Measurements from ENCODE around the gene DSCAM.

DNA sequence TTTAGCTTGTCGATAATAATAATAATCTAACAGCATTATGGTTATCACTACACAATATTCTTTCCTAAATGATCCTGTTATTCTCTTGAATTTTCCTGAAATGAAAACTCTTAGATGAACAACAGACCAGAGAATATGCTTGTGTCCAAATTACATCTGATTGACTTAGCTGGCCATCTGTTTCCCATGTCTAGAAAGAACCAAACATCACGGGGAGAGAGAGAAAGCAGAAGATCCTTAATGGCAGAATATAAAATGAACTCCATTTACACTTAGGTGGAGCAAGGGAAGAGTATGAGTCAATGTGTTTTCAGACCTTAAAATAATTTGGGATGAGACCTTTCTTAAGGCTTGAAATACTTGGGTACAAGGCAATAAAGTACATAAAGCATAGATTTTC lies 162.2 kb downstream of the DSCAM start:
- no peak for TF ChIP-seq SMAD4 (CRISPR knock-in tag; IDR thresholded peaks at IDR 0.05)
- TF ChIP-seq, protein P1, sequence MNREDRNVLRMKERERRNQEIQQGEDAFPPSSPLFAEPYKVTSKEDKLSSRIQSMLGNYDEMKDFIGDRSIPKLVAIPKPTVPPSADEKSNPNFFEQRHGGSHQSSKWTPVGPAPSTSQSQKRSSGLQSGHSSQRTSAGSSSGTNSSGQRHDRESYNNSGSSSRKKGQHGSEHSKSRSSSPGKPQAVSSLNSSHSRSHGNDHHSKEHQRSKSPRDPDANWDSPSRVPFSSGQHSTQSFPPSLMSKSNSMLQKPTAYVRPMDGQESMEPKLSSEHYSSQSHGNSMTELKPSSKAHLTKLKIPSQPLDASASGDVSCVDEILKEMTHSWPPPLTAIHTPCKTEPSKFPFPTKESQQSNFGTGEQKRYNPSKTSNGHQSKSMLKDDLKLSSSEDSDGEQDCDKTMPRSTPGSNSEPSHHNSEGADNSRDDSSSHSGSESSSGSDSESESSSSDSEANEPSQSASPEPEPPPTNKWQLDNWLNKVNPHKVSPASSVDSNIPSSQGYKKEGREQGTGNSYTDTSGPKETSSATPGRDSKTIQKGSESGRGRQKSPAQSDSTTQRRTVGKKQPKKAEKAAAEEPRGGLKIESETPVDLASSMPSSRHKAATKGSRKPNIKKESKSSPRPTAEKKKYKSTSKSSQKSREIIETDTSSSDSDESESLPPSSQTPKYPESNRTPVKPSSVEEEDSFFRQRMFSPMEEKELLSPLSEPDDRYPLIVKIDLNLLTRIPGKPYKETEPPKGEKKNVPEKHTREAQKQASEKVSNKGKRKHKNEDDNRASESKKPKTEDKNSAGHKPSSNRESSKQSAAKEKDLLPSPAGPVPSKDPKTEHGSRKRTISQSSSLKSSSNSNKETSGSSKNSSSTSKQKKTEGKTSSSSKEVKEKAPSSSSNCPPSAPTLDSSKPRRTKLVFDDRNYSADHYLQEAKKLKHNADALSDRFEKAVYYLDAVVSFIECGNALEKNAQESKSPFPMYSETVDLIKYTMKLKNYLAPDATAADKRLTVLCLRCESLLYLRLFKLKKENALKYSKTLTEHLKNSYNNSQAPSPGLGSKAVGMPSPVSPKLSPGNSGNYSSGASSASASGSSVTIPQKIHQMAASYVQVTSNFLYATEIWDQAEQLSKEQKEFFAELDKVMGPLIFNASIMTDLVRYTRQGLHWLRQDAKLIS (CRISPR knock-in tag; IDR thresholded peaks at IDR 0.05; ENCODE audit: borderline replicate concordance), result no peak
- TF ChIP-seq ESRRA (CRISPR knock-in tag; IDR thresholded peaks at IDR 0.05; ENCODE audit: borderline replicate concordance), result no peak
- TF ChIP-seq, protein P2, sequence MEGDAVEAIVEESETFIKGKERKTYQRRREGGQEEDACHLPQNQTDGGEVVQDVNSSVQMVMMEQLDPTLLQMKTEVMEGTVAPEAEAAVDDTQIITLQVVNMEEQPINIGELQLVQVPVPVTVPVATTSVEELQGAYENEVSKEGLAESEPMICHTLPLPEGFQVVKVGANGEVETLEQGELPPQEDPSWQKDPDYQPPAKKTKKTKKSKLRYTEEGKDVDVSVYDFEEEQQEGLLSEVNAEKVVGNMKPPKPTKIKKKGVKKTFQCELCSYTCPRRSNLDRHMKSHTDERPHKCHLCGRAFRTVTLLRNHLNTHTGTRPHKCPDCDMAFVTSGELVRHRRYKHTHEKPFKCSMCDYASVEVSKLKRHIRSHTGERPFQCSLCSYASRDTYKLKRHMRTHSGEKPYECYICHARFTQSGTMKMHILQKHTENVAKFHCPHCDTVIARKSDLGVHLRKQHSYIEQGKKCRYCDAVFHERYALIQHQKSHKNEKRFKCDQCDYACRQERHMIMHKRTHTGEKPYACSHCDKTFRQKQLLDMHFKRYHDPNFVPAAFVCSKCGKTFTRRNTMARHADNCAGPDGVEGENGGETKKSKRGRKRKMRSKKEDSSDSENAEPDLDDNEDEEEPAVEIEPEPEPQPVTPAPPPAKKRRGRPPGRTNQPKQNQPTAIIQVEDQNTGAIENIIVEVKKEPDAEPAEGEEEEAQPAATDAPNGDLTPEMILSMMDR (IDR thresholded peaks at IDR 0.05), result no peak
- TF ChIP-seq FOXJ3 (CRISPR knock-in tag; IDR thresholded peaks at IDR 0.05; ENCODE audit: borderline replicate concordance), result no peak
- no peak for TF ChIP-seq NFYB (CRISPR knock-in tag; conservative IDR thresholded peaks at IDR 0.05; ENCODE audit: low read depth)
- TF ChIP-seq, protein P3, sequence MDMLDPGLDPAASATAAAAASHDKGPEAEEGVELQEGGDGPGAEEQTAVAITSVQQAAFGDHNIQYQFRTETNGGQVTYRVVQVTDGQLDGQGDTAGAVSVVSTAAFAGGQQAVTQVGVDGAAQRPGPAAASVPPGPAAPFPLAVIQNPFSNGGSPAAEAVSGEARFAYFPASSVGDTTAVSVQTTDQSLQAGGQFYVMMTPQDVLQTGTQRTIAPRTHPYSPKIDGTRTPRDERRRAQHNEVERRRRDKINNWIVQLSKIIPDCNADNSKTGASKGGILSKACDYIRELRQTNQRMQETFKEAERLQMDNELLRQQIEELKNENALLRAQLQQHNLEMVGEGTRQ (CRISPR knock-in tag; IDR thresholded peaks at IDR 0.05), result no peak
- TF ChIP-seq, protein P4, sequence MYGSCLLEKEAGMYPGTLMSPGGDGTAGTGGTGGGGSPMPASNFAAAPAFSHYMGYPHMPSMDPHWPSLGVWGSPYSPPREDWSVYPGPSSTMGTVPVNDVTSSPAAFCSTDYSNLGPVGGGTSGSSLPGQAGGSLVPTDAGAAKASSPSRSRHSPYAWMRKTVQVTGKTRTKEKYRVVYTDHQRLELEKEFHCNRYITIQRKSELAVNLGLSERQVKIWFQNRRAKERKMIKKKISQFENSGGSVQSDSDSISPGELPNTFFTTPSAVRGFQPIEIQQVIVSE (CRISPR knock-in tag; IDR thresholded peaks at IDR 0.05; ENCODE audit: borderline replicate concordance), result no peak
- TF ChIP-seq, protein P5, sequence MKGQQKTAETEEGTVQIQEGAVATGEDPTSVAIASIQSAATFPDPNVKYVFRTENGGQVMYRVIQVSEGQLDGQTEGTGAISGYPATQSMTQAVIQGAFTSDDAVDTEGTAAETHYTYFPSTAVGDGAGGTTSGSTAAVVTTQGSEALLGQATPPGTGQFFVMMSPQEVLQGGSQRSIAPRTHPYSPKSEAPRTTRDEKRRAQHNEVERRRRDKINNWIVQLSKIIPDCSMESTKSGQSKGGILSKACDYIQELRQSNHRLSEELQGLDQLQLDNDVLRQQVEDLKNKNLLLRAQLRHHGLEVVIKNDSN (CRISPR knock-in tag; IDR thresholded peaks at IDR 0.05), result no peak
- TF ChIP-seq ZNF671 (CRISPR knock-in tag; IDR thresholded peaks at IDR 0.05), result no peak
- no peak for TF ChIP-seq FOXK1 (CRISPR knock-in tag; IDR thresholded peaks at IDR 0.05)
- TF ChIP-seq ZNF416 (CRISPR knock-in tag; IDR thresholded peaks at IDR 0.05), result no peak
- TF ChIP-seq, protein P6, sequence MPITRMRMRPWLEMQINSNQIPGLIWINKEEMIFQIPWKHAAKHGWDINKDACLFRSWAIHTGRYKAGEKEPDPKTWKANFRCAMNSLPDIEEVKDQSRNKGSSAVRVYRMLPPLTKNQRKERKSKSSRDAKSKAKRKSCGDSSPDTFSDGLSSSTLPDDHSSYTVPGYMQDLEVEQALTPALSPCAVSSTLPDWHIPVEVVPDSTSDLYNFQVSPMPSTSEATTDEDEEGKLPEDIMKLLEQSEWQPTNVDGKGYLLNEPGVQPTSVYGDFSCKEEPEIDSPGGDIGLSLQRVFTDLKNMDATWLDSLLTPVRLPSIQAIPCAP (CRISPR knock-in tag; IDR thresholded peaks at IDR 0.05), result no peak
- TF ChIP-seq, protein P7, sequence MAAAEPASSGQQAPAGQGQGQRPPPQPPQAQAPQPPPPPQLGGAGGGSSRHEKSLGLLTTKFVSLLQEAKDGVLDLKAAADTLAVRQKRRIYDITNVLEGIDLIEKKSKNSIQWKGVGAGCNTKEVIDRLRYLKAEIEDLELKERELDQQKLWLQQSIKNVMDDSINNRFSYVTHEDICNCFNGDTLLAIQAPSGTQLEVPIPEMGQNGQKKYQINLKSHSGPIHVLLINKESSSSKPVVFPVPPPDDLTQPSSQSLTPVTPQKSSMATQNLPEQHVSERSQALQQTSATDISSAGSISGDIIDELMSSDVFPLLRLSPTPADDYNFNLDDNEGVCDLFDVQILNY (CRISPR knock-in tag; IDR thresholded peaks at IDR 0.05), result no peak
